Breast epithelium (tissue), 4 donors: ENCODE data around the gene VAX1. TPM values are rescaled to one million over a fixed set of nuclear protein-coding genes. Genes with fewer than 3 reads are reported as not detected.

Source experiments
- DNase-seq, 2 donors: peaks; one replicate each; pipeline ENCODE4 v3.0.0-alpha.2; 2019; ENCODE audit warnings: low spot score in 2 of 2
- H3K27ac ChIP-seq, 2 donors: fragments of 200-600 bp; sonication (generic) in 1 of 2; one replicate each; pipeline ENCODE4 v1.5.1; 2016 to 2019; ENCODE audit warnings: mild to moderate bottlenecking in 1 of 2
- H3K27me3 ChIP-seq, 2 donors: fragments of 200-600 bp; sonication (generic) in 1 of 2; one replicate each; pipeline versions ENCODE4 v1.5.1 to v1.6.0; 2017 to 2019; ENCODE audit warnings: control low read depth in 1 of 2, mild to moderate bottlenecking in 1 of 2
- H3K36me3 ChIP-seq: fragments of 200-600 bp; one replicate; pipeline ENCODE4 v1.5.1; 2019
- H3K4me1 ChIP-seq, 2 donors: fragments of 200-600 bp; sonication (generic); one replicate each; pipeline ENCODE4 v1.5.1; 2016 to 2019; ENCODE audit warnings: control low read depth in 1 of 2
- H3K4me3 ChIP-seq, 3 donors: fragments of 200-600 bp; sonication (generic); 1 replicate in 2 of 3; 2 replicates in 1 of 3; pipeline ENCODE4 v1.5.1; 2016 to 2019; ENCODE audit warnings: mild to moderate bottlenecking in 3 of 3, moderate library complexity in 2 of 3
- H3K9me3 ChIP-seq, 2 donors: fragments of 200-600 bp; sonication (generic) in 1 of 2; one replicate each; pipeline ENCODE4 v1.5.1; 2016 to 2019; ENCODE audit warnings: control low read depth in 1 of 2
- POLR2A ChIP-seq: fragments of 450-650 bp; IDR thresholded peaks from one replicate; pipeline ENCODE4 v1.6.1; 2016; ENCODE audit warnings: antibody characterized with exemption, mild to moderate bottlenecking, moderate library complexity
- POLR2AphosphoS5 ChIP-seq, 3 donors: sonication (generic); formaldehyde crosslinking; IDR thresholded peaks; one replicate each; pipeline ENCODE4 v1.6.1; 2017; ENCODE audit warnings: antibody characterized with exemption in 3 of 3
- intact Hi-C: fragments of 100-400 bp; cut with DNase I; formaldehyde crosslinking; loops from one replicate; pipeline ENCODE4 v1.15.1; 2023; ENCODE audit warnings: low total_unique reads
- total RNA-seq, 3 donors: library from RNA; depleted of rRNA; stranded (reverse); fragments of >200 nt; gene quantifications; one replicate each; pipeline ENCODE4 v1.1.0, GENCODE V29; 2016
- TF ChIP-seq, protein P1 (sequence below), 3 donors: fragments of 450-650 bp; IDR thresholded peaks; one replicate each; pipeline ENCODE4 v1.5.1; 2016 to 2017; ENCODE audit warnings: antibody characterized with exemption in 3 of 3, mild to moderate bottlenecking in 3 of 3, moderate library complexity in 3 of 3

The VAX1 gene
- total RNA-seq, 3 donors from 2014 or later: not detected

DNA sequence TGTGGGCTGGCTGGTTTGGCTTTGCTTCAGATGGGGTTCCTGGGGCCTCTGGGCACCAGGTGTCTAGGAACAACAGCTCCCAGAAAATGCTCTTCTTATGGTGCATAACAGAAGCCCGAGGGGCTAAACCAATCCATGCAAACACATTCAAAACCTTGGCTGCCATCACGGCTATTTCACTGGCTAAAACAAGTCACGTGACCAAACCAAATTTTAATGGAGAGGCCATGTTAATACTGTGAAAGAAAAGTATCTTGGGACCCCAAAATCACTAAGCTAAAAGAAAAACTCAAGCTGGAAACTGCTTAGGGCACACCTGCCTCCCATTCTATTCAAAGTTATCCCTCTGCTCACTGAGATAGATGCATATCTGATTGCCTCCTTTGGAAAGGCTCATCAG lies 40.1 kb upstream of the VAX1 start:
- H3K36me3 ChIP-seq: no peaks in the 10 kb centered on the region
- peaks cover 0 to 15% of the 10 kb centered on the region in 2 donors for H3K27me3 ChIP-seq
- intact Hi-C loops: loop anchor here (10.0 kb wide), 1 partner anchor 483 kb away; no protein-coding TSS in a partner anchor
- H3K4me1 ChIP-seq: no peaks in the 10 kb centered on the region
- no peak overlapping the region for H3K27ac ChIP-seq
- no peak for TF ChIP-seq POLR2AphosphoS5 (IDR thresholded peaks at IDR 0.05)
- TF ChIP-seq, protein P1, sequence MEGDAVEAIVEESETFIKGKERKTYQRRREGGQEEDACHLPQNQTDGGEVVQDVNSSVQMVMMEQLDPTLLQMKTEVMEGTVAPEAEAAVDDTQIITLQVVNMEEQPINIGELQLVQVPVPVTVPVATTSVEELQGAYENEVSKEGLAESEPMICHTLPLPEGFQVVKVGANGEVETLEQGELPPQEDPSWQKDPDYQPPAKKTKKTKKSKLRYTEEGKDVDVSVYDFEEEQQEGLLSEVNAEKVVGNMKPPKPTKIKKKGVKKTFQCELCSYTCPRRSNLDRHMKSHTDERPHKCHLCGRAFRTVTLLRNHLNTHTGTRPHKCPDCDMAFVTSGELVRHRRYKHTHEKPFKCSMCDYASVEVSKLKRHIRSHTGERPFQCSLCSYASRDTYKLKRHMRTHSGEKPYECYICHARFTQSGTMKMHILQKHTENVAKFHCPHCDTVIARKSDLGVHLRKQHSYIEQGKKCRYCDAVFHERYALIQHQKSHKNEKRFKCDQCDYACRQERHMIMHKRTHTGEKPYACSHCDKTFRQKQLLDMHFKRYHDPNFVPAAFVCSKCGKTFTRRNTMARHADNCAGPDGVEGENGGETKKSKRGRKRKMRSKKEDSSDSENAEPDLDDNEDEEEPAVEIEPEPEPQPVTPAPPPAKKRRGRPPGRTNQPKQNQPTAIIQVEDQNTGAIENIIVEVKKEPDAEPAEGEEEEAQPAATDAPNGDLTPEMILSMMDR (IDR thresholded peaks at IDR 0.05): no peak
- TF ChIP-seq POLR2A: no peak
- no peak overlapping the region for H3K4me3 ChIP-seq
- no peak for DNase-seq
- no peaks in the 10 kb centered on the region for H3K9me3 ChIP-seq

DNA sequence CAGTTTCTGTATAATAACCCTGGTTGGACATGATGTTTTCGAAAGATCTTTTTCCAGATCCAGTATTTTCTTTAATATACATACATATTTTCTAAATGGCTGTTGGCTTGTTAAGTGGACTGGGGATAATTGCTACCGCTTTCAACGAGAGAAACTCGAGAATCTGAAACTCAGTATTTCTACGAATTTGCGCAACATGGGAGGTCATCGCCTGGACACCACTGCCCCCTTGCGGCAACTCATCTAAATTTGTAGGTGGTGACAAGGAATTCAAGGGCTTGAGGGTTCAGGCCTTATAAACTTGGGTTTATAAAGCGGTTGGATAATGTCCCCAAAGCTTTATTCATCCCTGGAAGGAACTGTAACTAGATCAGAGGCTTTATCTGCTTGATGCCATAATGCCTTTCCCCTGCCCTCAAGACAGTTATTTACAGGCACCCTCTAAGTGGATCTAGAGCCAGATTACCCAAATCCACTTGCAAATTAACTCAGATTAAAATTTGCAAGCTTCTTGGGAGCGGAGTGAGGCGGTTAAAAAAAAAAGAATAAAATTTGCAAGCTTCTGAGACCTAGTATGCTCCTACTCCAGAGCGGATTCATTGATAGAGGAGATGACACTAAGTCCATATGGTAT lies 37.9 kb upstream of the VAX1 start:
- Histone ChIP-seq H3K27me3 (peaks cover 0 to 34% of the 10 kb centered on the region in 2 donors), H3K27ac (no peak overlapping the region), H3K4me1 (no peaks in the 10 kb centered on the region), H3K4me3 (peak overlapping the region; percentile 24 to 63 (median 46)), H3K9me3 (no peaks in the 10 kb centered on the region), H3K36me3 (no peaks in the 10 kb centered on the region)
- intact Hi-C loops: loop anchor here (10.0 kb wide), 1 partner anchor 481 kb away; no protein-coding TSS in a partner anchor
- DNase-seq: peak in 1 of 2 donors; percentile 35
- TF ChIP-seq POLR2AphosphoS5 (IDR thresholded peaks at IDR 0.05): no peak
- TF ChIP-seq, protein P1 (IDR thresholded peaks at IDR 0.05): peak in 2 of 3 donors; percentile 52 to 69

DNA sequence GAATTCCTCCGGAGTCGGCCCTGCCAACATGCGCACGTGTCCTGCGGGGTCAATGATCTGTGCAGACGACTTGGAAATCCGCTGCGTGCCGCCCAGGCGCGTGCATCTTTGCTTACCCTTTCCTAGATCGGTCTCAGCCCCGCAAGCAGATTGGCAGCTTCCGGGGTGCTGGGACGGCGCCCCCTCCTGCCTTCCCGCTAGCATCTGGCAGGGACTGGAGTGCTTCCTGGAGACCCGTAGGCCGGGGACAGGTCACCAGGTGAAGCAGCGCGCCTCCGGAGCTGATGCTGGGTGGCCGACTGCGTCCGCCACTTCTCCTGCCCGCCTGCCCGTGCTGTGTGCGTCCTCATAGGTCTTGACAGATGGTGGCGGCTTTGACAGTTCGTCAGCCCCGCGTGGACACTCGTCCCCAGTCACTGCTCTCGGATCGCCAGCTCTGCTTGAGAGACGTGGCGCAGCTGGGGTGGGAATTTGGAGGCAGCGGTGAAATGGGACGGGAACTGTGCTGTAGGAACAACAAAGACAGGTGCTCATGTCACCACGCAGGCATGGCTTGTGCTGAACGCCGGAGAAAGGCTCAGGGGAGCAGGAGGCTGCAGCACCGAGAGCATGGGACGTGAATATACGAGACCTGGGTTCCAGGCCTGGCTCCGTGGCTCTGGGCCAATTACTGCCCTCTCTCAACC lies 37.3 kb upstream of the VAX1 start:
- Histone ChIP-seq H3K9me3 (no peaks in the 10 kb centered on the region), H3K4me1 (no peaks in the 10 kb centered on the region), H3K27me3 (peaks cover 0 to 40% of the 10 kb centered on the region in 2 donors), H3K27ac (no peak overlapping the region), H3K4me3 (peak overlapping the region; percentile 24 to 63 (median 46)), H3K36me3 (no peaks in the 10 kb centered on the region)
- no peak for DNase-seq
- intact Hi-C loops: loop anchor here (10.0 kb wide), 1 partner anchor 481 kb away; no protein-coding TSS in a partner anchor
- TF ChIP-seq POLR2AphosphoS5 (IDR thresholded peaks at IDR 0.05): no peak

DNA sequence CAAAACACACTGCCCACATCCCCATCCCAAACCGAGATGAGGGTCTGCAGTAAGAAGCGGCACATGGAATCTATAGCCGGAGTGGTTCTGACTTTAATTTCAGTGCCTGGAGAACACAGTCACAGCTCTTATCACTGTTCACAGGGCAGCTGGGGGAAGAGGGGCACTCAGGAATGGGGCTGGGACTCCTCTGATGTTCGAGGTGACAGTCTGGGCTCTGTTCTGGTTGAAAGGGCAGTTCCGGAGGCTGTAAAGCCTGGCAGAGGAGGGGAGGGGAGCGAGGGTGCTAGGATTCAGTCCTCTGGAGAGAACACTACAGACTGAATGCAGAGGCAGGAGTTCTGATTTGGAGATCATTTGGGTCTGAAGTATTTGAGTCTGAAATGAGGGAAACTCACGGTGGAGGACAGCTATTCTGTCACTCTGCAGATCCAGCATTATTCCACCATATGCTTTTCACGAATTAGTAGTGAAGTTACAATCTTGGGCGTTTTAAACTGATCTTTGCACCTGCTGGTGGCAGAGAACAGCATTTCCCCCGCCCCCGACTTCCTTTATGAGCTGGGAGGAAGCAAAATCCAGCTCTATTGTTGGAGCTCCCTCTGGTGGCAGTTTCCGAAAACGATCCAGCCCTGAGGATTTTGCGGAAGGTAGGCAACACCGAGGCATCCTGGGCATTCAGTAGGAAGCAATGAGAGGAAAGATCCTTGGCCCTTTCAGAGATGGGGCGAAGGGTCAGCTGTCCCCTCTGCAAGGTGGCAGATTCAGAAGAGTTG lies 36.6 kb upstream of the VAX1 start:
- H3K27me3 ChIP-seq: peaks cover 0 to 48% of the 10 kb centered on the region in 2 donors
- intact Hi-C loops: loop anchor here (1.0 to 10.0 kb wide), 2 partner anchors 38 to 480 kb away; no protein-coding TSS in a partner anchor
- H3K4me3 ChIP-seq: peak overlapping the region; percentile 24 to 63 (median 46)
- no peak overlapping the region for H3K27ac ChIP-seq
- DNase-seq: peak; percentile 61 to 70
- H3K4me1 ChIP-seq: no peaks in the 10 kb centered on the region
- no peaks in the 10 kb centered on the region for H3K36me3 ChIP-seq
- no peak for TF ChIP-seq POLR2AphosphoS5 (IDR thresholded peaks at IDR 0.05)
- TF ChIP-seq, protein P1 (IDR thresholded peaks at IDR 0.05): peak; percentile 43 to 79 (median 74)
- H3K9me3 ChIP-seq: no peaks in the 10 kb centered on the region

DNA sequence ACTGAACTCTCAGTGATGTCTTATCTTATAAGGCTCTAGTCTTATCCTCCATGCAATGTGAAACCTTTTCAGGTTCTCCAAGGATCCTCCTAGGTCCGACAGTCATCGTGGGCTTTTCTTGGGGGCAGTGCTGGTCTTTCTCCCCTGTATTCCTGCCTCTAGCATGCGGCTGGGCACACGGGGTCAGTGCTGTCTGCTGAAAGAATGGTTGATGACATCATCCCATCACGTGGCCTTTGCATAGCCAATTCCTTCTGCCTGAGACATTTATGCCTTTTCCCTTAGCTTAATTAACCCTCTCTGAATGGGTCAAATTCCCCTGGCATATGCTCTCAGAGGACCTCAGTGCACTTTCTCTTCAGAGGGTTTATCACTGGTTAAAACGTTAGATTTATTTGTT lies 32.2 kb upstream of the VAX1 start:
- TF ChIP-seq, protein P1 (IDR thresholded peaks at IDR 0.05): no peak
- TF ChIP-seq POLR2AphosphoS5 (IDR thresholded peaks at IDR 0.05) (no peak), POLR2A (no peak)
- H3K4me3 ChIP-seq: no peak overlapping the region
- DNase-seq: no peak
- H3K27ac ChIP-seq: no peak overlapping the region
- H3K9me3 ChIP-seq: no peaks in the 10 kb centered on the region
- H3K36me3 ChIP-seq: no peaks in the 10 kb centered on the region
- intact Hi-C loops: loop anchor here (10.0 kb wide), 1 partner anchor 475 kb away; no protein-coding TSS in a partner anchor
- peaks cover under 1 to 8% of the 10 kb centered on the region in 2 donors for H3K4me1 ChIP-seq
- peaks cover 0 to 92% of the 10 kb centered on the region in 2 donors for H3K27me3 ChIP-seq
